KMS-11 (cell line): ENCODE results near the gene CDH2.

Source experiments
- H2AFZ ChIP-seq: fragments of 200-600 bp; sonication (generic); 2 replicates; pipeline ENCODE4 v1.6.1; 2016; ENCODE audit warnings: antibody characterized with exemption, mixed run types, low read depth
- H3K27ac ChIP-seq: fragments of 200-600 bp; sonication (generic); 2 replicates; pipeline ENCODE4 v1.6.1; 2016; ENCODE audit warnings: mild to moderate bottlenecking, mixed run types
- H3K27me3 ChIP-seq: fragments of 200-600 bp; sonication (generic); 2 replicates; pipeline ENCODE4 v1.6.1; 2017; ENCODE audit warnings: mild to moderate bottlenecking, low read depth, mixed run types, moderate library complexity; ENCODE audit not compliant: insufficient read depth
- H3K36me3 ChIP-seq: fragments of 200-600 bp; sonication (generic); 2 replicates; pipeline ENCODE4 v1.6.1; 2017; ENCODE audit warnings: mild to moderate bottlenecking, mixed run types; ENCODE audit not compliant: insufficient read depth
- H3K4me1 ChIP-seq: fragments of 200-600 bp; sonication (generic); 2 replicates; pipeline ENCODE4 v1.6.1; 2016; ENCODE audit warnings: mild to moderate bottlenecking, low read depth, mixed run types; ENCODE audit not compliant: poor library complexity, severe bottlenecking
- H3K4me2 ChIP-seq: fragments of 200-600 bp; sonication (generic); 2 replicates; pipeline ENCODE4 v1.7.0; 2016; ENCODE audit warnings: mild to moderate bottlenecking, mixed run types
- H3K4me3 ChIP-seq: fragments of 200-600 bp; sonication (generic); IDR thresholded peaks from 2 replicates; pipeline ENCODE4 v1.6.1; 2017; ENCODE audit warnings: low read depth, low read length, mixed read lengths; ENCODE audit not compliant: insufficient read depth
- H3K79me2 ChIP-seq: fragments of 200-600 bp; sonication (generic); 2 replicates; pipeline ENCODE4 v1.6.1; 2016; ENCODE audit warnings: low read depth, mixed run types; ENCODE audit not compliant: insufficient read depth
- H3K9ac ChIP-seq: fragments of 200-600 bp; sonication (generic); 2 replicates; pipeline ENCODE4 v1.6.1; 2016; ENCODE audit warnings: mild to moderate bottlenecking, mixed run types
- H4K20me1 ChIP-seq: fragments of 200-600 bp; sonication (generic); 2 replicates; pipeline ENCODE4 v1.6.1; 2016; ENCODE audit warnings: mild to moderate bottlenecking, mixed run types; ENCODE audit not compliant: insufficient read depth
- CTCF ChIP-seq: fragments of 200-600 bp; sonication (generic); conservative IDR thresholded peaks from 2 replicates; pipeline ENCODE4 v1.6.1; 2017; ENCODE audit warnings: low read depth, mild to moderate bottlenecking, antibody characterized with exemption, low read length, moderate library complexity, mixed read lengths

Gene CDH2

GRCh38 chr18:28095631-28096030 lies 81.3 kb downstream of the CDH2 start:
- Histone ChIP-seq H3K27ac (no peak overlapping the region), H3K4me2 (no peak overlapping the region), H3K79me2 (no peaks in the 10 kb centered on the region), H3K9ac (no peak overlapping the region), H4K20me1 (no peaks in the 10 kb centered on the region), H3K36me3 (no peaks in the 10 kb centered on the region), H3K4me3 (no peak overlapping the region), H3K4me1 (peaks cover 6% of the 10 kb centered on the region), H2AFZ (no peak overlapping the region), H3K27me3 (no peaks in the 10 kb centered on the region)
- TF ChIP-seq CTCF: no peak

GRCh38 chr18:28095041-28095440 lies 81.9 kb downstream of the CDH2 start:
- TF ChIP-seq CTCF: no peak
- no peak overlapping the region for H3K4me3 ChIP-seq
- H3K27ac ChIP-seq: no peak overlapping the region
- H3K79me2 ChIP-seq: no peaks in the 10 kb centered on the region
- H3K4me1 ChIP-seq: peaks cover 6% of the 10 kb centered on the region
- no peak overlapping the region for H2AFZ ChIP-seq
- no peaks in the 10 kb centered on the region for H4K20me1 ChIP-seq
- H3K4me2 ChIP-seq: no peak overlapping the region
- H3K36me3 ChIP-seq: no peaks in the 10 kb centered on the region
- no peaks in the 10 kb centered on the region for H3K27me3 ChIP-seq
- no peak overlapping the region for H3K9ac ChIP-seq

GRCh38 chr18:28091197-28091596 lies 85.7 kb downstream of the CDH2 start:
- H3K79me2 ChIP-seq: no peaks in the 10 kb centered on the region
- TF ChIP-seq CTCF: no peak
- no peak overlapping the region for H3K27ac ChIP-seq
- no peak overlapping the region for H2AFZ ChIP-seq
- H4K20me1 ChIP-seq: no peaks in the 10 kb centered on the region
- H3K4me1 ChIP-seq: no peaks in the 10 kb centered on the region
- no peak overlapping the region for H3K9ac ChIP-seq
- H3K27me3 ChIP-seq: no peaks in the 10 kb centered on the region
- no peaks in the 10 kb centered on the region for H3K36me3 ChIP-seq
- H3K4me2 ChIP-seq: no peak overlapping the region
- H3K4me3 ChIP-seq: no peak overlapping the region

GRCh38 chr18:28088477-28088876 lies 88.5 kb downstream of the CDH2 start:
- Histone ChIP-seq H2AFZ (no peak overlapping the region), H3K9ac (no peak overlapping the region), H3K4me1 (no peaks in the 10 kb centered on the region), H3K27me3 (no peaks in the 10 kb centered on the region), H3K27ac (no peak overlapping the region), H3K4me2 (no peak overlapping the region), H3K36me3 (no peaks in the 10 kb centered on the region), H3K79me2 (no peaks in the 10 kb centered on the region), H4K20me1 (no peaks in the 10 kb centered on the region), H3K4me3 (no peak overlapping the region)
- no peak for TF ChIP-seq CTCF
